Rectal smooth muscle tissue (tissue), 1 donor: ENCODE measurements around the gene ARPC4.

Source experiments
- H3K27ac ChIP-seq: one replicate; pipeline ENCODE4 v1.7.0; 2013; ENCODE audit warnings: low read depth, low read length, inconsistent platforms
- H3K27me3 ChIP-seq: one replicate; pipeline ENCODE4 v1.7.0; 2013; ENCODE audit warnings: low read length; ENCODE audit not compliant: control insufficient read depth, insufficient read depth
- H3K36me3 ChIP-seq: one replicate; pipeline ENCODE4 v1.7.0; 2013; ENCODE audit warnings: low read length; ENCODE audit not compliant: control insufficient read depth, insufficient read depth
- H3K4me1 ChIP-seq: one replicate; pipeline ENCODE4 v1.7.0; 2013; ENCODE audit warnings: low read length; ENCODE audit not compliant: control insufficient read depth, insufficient read depth
- H3K4me3 ChIP-seq: one replicate; pipeline ENCODE4 v1.7.0; 2013; ENCODE audit warnings: low read length
- H3K9ac ChIP-seq: one replicate; pipeline ENCODE4 v1.7.0; 2013; ENCODE audit warnings: low read length

Gene ARPC4

DNA sequence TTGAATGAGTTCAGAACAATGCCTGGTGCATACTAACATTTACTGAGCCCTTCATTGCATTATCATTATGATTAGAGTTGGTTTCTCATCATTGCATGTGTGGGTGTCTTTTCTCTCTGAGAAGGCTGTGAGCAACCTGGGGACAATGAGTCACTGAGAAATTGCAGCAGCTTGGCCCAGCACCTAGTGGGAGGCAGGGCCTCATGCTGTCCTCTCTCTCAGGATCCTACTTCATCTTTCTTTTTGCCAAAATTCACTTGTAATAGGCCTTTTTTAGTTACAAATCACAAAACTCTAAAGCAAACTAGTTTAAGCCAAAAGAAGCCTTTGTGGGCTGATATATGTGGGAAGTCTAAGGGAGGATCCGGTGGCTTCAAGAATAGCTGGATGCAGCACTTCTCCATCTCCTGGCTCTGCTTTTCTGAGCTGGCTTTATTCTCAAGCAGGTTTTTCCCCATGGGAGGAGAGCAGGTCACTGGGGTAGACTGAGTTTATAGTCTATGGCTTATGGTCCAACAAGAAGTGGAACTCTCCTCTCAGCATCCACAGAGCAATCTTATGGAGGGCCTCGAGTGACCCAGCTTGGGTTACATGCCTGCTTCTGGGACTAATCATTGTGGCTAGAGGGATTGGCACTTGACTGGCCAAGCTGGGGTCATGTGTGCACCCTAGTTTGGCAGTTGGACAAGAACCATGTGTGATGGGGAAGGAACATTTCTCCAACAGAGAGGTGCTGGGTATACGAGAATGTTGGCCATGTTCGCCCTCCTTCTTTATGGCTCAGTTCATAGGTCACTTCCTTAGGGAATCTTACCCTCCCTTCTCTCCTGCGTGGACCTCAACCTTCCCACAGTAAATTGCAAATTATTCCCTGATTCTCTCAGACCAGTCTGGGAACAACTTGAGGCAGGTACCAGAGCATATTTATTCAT lies 14.5 kb upstream of the ARPC4 start:
- Histone ChIP-seq H3K9ac (no peak overlapping the region), H3K27me3 (no peaks in the 10 kb centered on the region), H3K4me3 (no peak overlapping the region), H3K27ac (no peak overlapping the region), H3K36me3 (peaks cover 19% of the 10 kb centered on the region), H3K4me1 (no peaks in the 10 kb centered on the region)

DNA sequence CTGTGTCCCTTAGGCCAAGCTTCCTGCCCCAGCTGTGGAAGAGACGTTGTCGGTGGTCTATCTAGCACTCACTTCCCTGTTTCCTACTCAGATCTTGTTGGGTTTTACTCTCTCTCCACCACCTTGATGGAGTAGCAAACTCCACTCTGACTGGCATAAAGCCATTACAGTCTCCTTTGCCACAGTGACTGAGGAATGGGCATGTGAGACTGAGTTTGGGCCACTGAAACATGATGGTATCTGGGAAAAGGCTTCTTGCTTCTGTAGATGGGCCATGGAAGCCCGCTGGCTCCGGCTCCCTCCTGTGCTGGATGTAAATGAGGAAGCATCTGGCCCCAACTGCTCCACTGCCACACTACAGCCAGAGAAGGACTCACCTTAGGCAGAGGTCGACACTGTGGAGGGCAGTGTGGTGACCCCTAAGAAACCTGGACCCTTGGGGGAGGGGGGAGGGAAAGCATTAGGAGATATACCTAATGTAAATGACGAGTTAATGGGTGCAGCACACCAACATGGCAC lies 13.7 kb upstream of the ARPC4 start:
- H3K4me3 ChIP-seq: no peak overlapping the region
- H3K4me1 ChIP-seq: no peaks in the 10 kb centered on the region
- H3K27ac ChIP-seq: no peak overlapping the region
- H3K9ac ChIP-seq: no peak overlapping the region
- H3K36me3 ChIP-seq: peaks cover 19% of the 10 kb centered on the region
- H3K27me3 ChIP-seq: no peaks in the 10 kb centered on the region

DNA sequence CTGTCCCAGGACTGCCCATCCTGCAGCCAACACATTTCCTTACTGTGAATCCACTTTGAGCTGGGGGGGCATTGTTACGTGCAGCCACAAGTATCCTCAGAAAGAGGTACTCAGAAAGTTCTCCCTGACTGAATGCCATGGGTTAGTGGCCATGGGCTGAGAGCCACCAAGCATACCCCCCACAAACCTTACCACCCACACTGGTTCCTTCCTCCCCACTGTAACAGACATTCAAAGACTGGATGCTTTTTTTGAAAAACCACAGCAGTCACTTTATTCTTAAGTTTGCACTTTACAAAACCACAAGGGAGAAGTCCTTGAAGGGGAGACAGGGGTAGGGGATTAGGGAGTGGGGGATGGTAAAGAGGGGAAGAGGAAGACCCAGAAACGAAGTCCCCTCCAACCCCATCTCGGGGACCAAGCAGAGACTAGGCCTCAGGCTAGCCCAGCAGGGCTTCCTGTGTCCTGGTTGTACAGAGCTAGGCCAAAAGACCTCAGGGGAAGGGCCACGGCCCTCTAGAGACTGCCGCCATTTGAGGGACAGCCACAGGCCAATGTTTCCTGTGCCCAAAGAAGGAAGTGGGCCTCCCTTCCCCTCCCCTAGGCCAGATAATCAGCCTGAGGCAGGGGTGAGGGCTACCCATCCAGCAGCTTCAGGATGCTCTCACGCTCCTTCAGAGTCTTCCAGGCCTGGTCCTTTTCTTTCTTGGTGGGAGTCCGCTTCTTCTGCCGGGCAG lies 13.0 kb upstream of the ARPC4 start:
- no peaks in the 10 kb centered on the region for H3K4me1 ChIP-seq
- H3K27me3 ChIP-seq: no peaks in the 10 kb centered on the region
- H3K9ac ChIP-seq: no peak overlapping the region
- no peak overlapping the region for H3K4me3 ChIP-seq
- no peak overlapping the region for H3K27ac ChIP-seq
- H3K36me3 ChIP-seq: peaks cover 20% of the 10 kb centered on the region

DNA sequence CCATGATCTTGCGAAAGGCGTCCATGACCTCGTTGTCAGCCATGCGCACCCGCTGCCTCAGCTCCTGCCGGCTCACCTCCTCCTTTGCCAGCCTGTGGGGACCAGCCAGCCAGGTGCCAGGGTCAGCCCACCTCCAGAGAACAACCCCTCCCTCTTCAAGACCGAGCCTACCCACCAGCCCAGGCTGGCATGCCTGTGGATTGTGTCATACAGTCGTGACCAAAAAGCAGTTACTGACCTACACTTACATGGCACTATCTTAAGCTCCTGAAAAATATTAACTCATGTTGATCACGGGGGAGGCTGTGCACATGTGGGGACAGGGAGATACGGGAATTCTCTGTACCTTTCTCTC lies 12.4 kb upstream of the ARPC4 start:
- H3K27me3 ChIP-seq: no peaks in the 10 kb centered on the region
- H3K36me3 ChIP-seq: peaks cover 24% of the 10 kb centered on the region
- no peak overlapping the region for H3K9ac ChIP-seq
- H3K27ac ChIP-seq: no peak overlapping the region
- H3K4me1 ChIP-seq: no peaks in the 10 kb centered on the region
- H3K4me3 ChIP-seq: no peak overlapping the region

DNA sequence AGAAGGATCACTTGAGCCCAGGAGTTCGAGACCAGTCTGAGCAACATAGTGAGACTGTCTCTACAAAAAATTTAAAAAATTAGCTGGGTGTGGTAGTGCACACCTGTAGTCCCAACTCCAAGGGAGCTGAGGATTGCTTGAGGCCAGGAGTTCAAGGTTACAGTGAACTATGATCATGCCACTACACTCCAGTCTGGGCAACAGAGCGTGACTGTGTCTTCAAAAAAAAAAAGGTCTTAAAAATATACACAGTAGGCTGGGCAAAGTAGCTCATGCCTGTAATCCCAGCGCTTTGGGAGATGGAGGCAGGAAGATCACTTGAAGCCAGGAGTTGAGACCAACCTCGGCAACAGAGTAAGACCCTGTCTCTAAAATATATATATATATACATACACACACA lies 12.0 kb upstream of the ARPC4 start:
- Histone ChIP-seq H3K9ac (no peak overlapping the region), H3K4me1 (no peaks in the 10 kb centered on the region), H3K36me3 (peaks cover 27% of the 10 kb centered on the region), H3K27ac (no peak overlapping the region), H3K27me3 (no peaks in the 10 kb centered on the region), H3K4me3 (no peak overlapping the region)

DNA sequence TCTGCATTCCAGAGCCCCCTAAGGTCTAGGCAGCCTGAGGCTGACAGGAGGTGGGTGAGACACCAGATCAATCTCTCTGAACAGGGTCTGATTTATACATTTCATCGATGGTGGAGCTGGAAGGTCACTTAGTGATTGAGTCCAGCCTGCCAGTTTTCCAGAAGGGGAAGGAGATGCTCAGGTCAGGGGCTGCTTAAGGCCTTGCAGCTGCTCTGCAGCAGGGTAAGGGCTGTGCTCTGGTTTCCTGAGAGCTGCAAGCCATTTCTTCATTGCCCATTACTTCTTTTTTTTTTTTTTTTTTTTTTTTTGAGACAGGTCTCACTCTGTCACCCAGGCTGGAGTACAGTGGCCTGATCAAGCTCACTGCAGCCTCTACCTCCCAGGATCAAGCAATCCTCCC lies 11.3 kb upstream of the ARPC4 start:
- Histone ChIP-seq H3K36me3 (peaks cover 29% of the 10 kb centered on the region), H3K4me3 (no peak overlapping the region), H3K9ac (no peak overlapping the region), H3K27me3 (no peaks in the 10 kb centered on the region), H3K4me1 (no peaks in the 10 kb centered on the region), H3K27ac (no peak overlapping the region)

DNA sequence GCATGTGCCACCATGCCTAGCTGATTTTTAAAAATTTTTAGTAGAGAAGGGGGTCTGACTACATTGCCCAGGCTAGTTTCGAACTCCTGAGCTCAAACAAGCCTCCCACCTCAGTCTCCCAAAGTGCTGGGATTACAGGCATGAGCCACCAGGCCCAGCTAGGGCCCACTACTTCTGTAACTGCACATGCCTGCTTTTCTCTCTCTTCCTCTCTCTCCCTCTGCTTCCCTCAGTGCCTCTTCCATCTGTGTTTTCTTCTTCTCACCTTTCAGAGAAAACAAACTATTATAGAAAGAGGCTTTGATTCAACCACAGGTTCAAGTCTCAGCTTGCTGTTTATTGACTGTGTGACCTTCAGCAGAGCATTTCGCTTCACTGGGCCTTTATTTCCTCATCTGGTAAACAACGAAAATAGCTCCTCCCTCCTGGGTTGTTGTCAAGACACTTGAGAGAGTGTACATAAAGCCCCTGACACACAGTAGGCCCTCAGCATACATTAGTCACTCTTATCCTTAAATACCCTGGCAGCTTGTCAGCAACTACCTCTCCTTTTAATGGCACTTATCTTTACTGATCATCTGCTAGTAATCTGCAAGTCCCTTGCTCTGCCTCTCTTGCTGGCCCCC lies 10.8 kb upstream of the ARPC4 start:
- no peak overlapping the region for H3K9ac ChIP-seq
- no peak overlapping the region for H3K27ac ChIP-seq
- peaks cover 33% of the 10 kb centered on the region for H3K36me3 ChIP-seq
- no peaks in the 10 kb centered on the region for H3K27me3 ChIP-seq
- no peaks in the 10 kb centered on the region for H3K4me1 ChIP-seq
- H3K4me3 ChIP-seq: peak overlapping the region; percentile 3

DNA sequence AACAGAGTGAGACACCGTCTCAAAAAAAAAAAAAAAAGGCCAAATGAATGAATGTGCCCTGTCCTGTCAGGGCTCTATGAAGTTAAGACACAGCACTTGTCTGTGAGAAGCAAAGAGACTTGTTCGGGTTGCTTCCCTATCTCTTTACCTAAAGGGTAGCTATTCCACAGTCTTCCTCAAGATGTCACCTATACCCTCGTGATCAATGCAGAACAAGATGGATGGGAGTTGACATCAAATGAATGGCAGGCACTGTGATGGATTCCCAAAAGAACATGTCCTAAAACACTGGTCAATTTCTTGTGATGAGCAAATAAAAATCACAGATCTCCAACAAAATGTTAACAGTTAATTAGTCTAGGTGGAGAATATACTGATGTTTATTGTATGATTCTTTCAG lies 10.1 kb upstream of the ARPC4 start:
- Histone ChIP-seq H3K9ac (no peak overlapping the region), H3K4me1 (no peaks in the 10 kb centered on the region), H3K27ac (no peak overlapping the region), H3K4me3 (no peak overlapping the region), H3K27me3 (no peaks in the 10 kb centered on the region), H3K36me3 (peaks cover 36% of the 10 kb centered on the region)

DNA sequence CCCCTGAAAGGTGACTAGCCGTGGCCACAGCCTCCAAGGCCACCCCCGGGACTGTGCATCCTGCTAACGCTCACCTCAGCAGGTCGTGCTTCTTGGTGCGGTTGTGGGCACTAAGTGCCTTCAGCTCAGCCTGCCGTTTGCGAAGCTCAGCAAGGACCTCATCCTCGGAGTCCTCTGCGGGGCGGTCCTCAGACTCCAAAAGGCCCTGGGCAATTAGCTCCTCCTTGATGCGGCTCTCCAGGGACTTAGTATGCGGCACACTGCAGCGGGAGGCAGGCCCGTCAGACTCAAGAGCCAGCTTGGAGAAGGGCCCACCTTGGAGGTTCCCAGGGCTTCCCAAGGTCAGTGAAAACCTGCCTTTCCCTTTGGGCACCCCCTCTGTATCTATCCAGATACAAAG lies 8.9 kb upstream of the ARPC4 start:
- H3K36me3 ChIP-seq: peaks cover 36% of the 10 kb centered on the region
- no peak overlapping the region for H3K27ac ChIP-seq
- H3K27me3 ChIP-seq: no peaks in the 10 kb centered on the region
- H3K4me1 ChIP-seq: no peaks in the 10 kb centered on the region
- no peak overlapping the region for H3K9ac ChIP-seq
- H3K4me3 ChIP-seq: no peak overlapping the region

DNA sequence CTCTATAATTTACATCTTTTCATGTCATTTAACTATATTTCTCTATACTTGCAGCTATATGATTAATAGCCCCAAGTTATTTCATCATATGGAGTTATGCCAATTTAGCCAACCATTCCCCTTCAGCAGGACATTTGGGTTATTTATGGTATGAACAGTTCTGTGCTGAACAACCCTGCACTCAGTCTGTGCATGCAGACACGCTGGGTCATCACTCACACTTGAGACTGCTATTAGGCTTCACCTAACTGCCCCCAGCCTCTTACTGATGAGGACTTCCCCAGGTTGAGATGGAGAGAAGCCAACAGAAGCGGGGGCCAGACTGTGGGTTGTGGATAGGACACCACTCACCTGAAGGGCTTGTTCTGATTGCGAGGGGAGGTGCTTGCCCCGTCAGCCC lies 7.9 kb upstream of the ARPC4 start:
- Histone ChIP-seq H3K9ac (no peak overlapping the region), H3K36me3 (peaks cover 41% of the 10 kb centered on the region), H3K4me1 (no peaks in the 10 kb centered on the region), H3K27ac (no peak overlapping the region), H3K4me3 (no peak overlapping the region), H3K27me3 (no peaks in the 10 kb centered on the region)

DNA sequence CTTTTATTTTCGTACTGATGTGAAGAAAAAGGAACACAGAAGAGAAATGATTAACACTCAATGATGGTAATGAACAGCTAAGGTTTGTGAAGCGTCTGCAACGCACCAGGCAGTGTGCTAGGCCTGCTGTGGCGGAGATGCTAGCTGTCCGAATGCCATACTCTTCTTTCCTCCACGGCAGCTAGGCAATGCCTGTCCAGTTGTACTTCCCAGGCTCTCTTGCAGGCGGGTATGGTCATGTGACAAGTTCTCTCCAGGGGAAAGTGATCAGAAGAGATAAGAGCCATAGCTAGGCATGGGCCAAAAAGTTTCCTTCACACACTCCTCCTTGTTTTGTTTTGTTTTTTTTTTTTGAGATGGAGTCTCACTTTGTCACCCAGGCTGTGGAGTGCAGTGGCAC lies 7.3 kb upstream of the ARPC4 start:
- Histone ChIP-seq H3K4me3 (no peak overlapping the region), H3K4me1 (no peaks in the 10 kb centered on the region), H3K9ac (no peak overlapping the region), H3K27ac (no peak overlapping the region), H3K27me3 (no peaks in the 10 kb centered on the region), H3K36me3 (peaks cover 39% of the 10 kb centered on the region)

DNA sequence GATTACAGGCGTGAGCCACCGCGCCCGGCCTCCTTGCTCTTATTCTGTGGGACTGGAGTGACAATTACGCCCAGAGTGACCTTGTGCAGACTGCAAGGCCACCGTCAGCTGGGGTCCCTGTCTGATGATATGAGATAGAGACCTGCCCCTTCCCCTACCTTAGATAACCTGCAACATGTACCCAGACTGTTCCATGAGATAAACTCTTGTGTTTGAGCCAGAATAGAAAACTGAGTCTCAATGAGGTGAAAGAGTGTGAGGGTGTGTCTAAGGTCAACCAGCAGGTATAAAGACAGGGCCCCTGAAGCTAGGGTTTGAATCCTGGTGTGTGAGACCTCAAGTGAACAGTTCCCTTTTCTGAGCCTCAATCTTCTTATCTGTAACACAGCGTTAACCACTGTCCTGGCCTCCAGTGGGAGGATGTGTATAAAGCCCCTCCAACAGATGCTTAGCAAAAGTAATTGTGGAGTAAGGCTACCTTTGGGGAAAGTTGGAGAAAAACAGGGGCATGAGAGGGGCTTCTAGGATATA lies 6.6 kb upstream of the ARPC4 start:
- Histone ChIP-seq H3K4me1 (peaks cover 3% of the 10 kb centered on the region), H3K4me3 (no peak overlapping the region), H3K27ac (no peak overlapping the region), H3K36me3 (peaks cover 37% of the 10 kb centered on the region), H3K27me3 (no peaks in the 10 kb centered on the region), H3K9ac (no peak overlapping the region)
